ENCODE results near the gene TTC16.
A peak's percentile ranks its signal among the peaks of the same experiment; 100 is the strongest.

Gene TTC16

GRCh38 chr9:127763918-127764384 is 48.1 kb downstream of the TTC16 start:
- in situ Hi-C loops (cut with MboI; ENCODE audit: low sequenced_read_pairs, unreplicated experiment), result no loop called here
- peak; percentile 16 for TF ChIP-seq CTCF (IDR thresholded peaks at IDR 0.05; ENCODE audit: borderline replicate concordance, control extremely low read depth, extremely low read depth, insufficient read depth, missing control alignments)
- peak; percentile 66 for DNase-seq (ENCODE audit: low spot score)

- in situ Hi-C loops (cut with MboI; ENCODE audit: low sequenced_read_pairs, unreplicated experiment), result no loop called here
- no peak for TF ChIP-seq CTCF (IDR thresholded peaks at IDR 0.05; ENCODE audit: borderline replicate concordance, control extremely low read depth, extremely low read depth, insufficient read depth, missing control alignments)
- no peak for DNase-seq (ENCODE audit: low spot score)
These were observed 49.5 kb downstream of the TTC16 start for GRCh38 chr9:127765418-127765817.

GRCh38 chr9:127767410-127767809 is 51.5 kb downstream of the TTC16 start:
- DNase-seq (ENCODE audit: low spot score), result no peak
- no peak for TF ChIP-seq CTCF (IDR thresholded peaks at IDR 0.05; ENCODE audit: borderline replicate concordance, control extremely low read depth, extremely low read depth, insufficient read depth, missing control alignments)
- in situ Hi-C loops (cut with MboI; ENCODE audit: low sequenced_read_pairs, unreplicated experiment), result no loop called here

GRCh38 chr9:127767909-127768331 is 52.0 kb downstream of the TTC16 start:
- DNase-seq (ENCODE audit: low spot score), result no peak
- TF ChIP-seq CTCF (IDR thresholded peaks at IDR 0.05; ENCODE audit: borderline replicate concordance, control extremely low read depth, extremely low read depth, insufficient read depth, missing control alignments), result no peak
- in situ Hi-C loops (cut with MboI; ENCODE audit: low sequenced_read_pairs, unreplicated experiment), result no loop called here

GRCh38 chr9:127768698-127769097 is 52.8 kb downstream of the TTC16 start:
- in situ Hi-C loops (cut with MboI; ENCODE audit: low sequenced_read_pairs, unreplicated experiment), result no loop called here
- no peak for TF ChIP-seq CTCF (IDR thresholded peaks at IDR 0.05; ENCODE audit: borderline replicate concordance, control extremely low read depth, extremely low read depth, insufficient read depth, missing control alignments)
- DNase-seq (ENCODE audit: low spot score), result no peak

- TF ChIP-seq CTCF (IDR thresholded peaks at IDR 0.05; ENCODE audit: borderline replicate concordance, control extremely low read depth, extremely low read depth, insufficient read depth, missing control alignments), result no peak
- DNase-seq (ENCODE audit: low spot score), result no peak
- in situ Hi-C loops (cut with MboI; ENCODE audit: low sequenced_read_pairs, unreplicated experiment), result no loop called here
These were observed 53.2 kb downstream of the TTC16 start for GRCh38 chr9:127769101-127769500.
